K562 (cell line): ENCODE data around the gene GNG7. TPM values are rescaled to one million over a fixed set of nuclear protein-coding genes. Genes with fewer than 3 reads are reported as not detected.

ENCODE experiments used
- BCOR ChIP-seq: fragments of 450-650 bp; IDR thresholded peaks from 2 replicates; pipeline ENCODE4 v1.6.1; 2016
- CBX1 ChIP-seq: sonication (generic); IDR thresholded peaks from 2 replicates; pipeline ENCODE4 v1.6.1; 2016; ENCODE audit warnings: antibody characterized with exemption, low read depth, mild to moderate bottlenecking
- CHD4 ChIP-seq: fragments of 200-600 bp; sonication (generic); IDR thresholded peaks from 3 replicates; pipeline ENCODE4 v1.6.1; 2012; ENCODE audit warnings: low read depth, mild to moderate bottlenecking, mixed read lengths, low read length, inconsistent platforms; ENCODE audit not compliant: insufficient read depth, insufficient replicate concordance, poor library complexity, severe bottlenecking
- DACH1 ChIP-seq: fragments of 450-650 bp; IDR thresholded peaks from 2 replicates; pipeline ENCODE4 v1.6.1; 2018; ENCODE audit not compliant: partially characterized antibody
- E4F1 ChIP-seq: fragments of 250-450 bp; sonication (Bioruptor Pico); IDR thresholded peaks from 2 replicates; pipeline ENCODE4 v1.5.0; 2021; ENCODE audit warnings: mild to moderate bottlenecking, borderline replicate concordance
- POLR2G ChIP-seq: fragments of 200-400 bp; formaldehyde crosslinking; IDR thresholded peaks from 2 replicates; pipeline ENCODE4 v1.6.1; 2017; ENCODE audit warnings: low read depth, mild to moderate bottlenecking, antibody characterized with exemption, low read length, moderate library complexity
- SAP30 ChIP-seq: fragments of 200-600 bp; sonication (generic); IDR thresholded peaks from 2 replicates; pipeline ENCODE4 v1.6.1; 2012; ENCODE audit warnings: borderline replicate concordance, low read depth, mild to moderate bottlenecking, moderate library complexity, low read length, control low read depth, inconsistent platforms; ENCODE audit not compliant: insufficient read depth, poor library complexity, severe bottlenecking
- ZNF354B ChIP-seq: fragments of 250-450 bp; sonication (Bioruptor Pico); IDR thresholded peaks from 2 replicates; pipeline ENCODE4 v1.4.0; 2020
- ZNF431 ChIP-seq: sonication (generic); formaldehyde crosslinking; IDR thresholded peaks from 2 replicates; pipeline ENCODE4 v1.8.0; 2022; ENCODE audit warnings: mild to moderate bottlenecking, missing genetic modification reagents
- polyA plus RNA-seq, 8 experiments: library from polyadenylated mRNA; depleted of rRNA in 4 of 8; stranded (reverse) in 5 of 8; unstranded in 3 of 8; fragments of >200 nt; fragmentation: Nextera tagmentation in 2 of 8; fragmentation: Illumina TruSeq in 1 of 8; extraction: Ambion mirVana in 2 of 8; extraction: Trizol in 1 of 8; gene quantifications; 2 replicates each; pipeline versions ENCODE4 v1.2.1 to v1.2.3, GENCODE V29; 2011 to 2014; ENCODE audit warnings: inconsistent platforms in 1 of 8, missing spikeins in 1 of 8
- total RNA-seq, 7 experiments: library from RNA; depleted of rRNA in 6 of 7; stranded (reverse); fragments of >200 nt in 6 of 7; fragmentation: Illumina TruSeq in 2 of 7; extraction: Trizol in 2 of 7; gene quantifications; 2 replicates each; pipeline versions ENCODE4 v1.2.1 to v1.2.3, GENCODE V29; 2011 to 2021; ENCODE audit warnings: low replicate concordance in 1 of 7
- TF ChIP-seq, protein P1 (sequence below), 2 experiments: fragments of 450-650 bp; IDR thresholded peaks; 2 replicates each; pipeline ENCODE4 v1.6.1; 2016; ENCODE audit warnings: mild to moderate bottlenecking in 2 of 2, borderline replicate concordance in 1 of 2, low read depth in 1 of 2, moderate library complexity in 1 of 2

Gene GNG7
- total and polyA plus RNA-seq, 9 of the 15 experiments (the other 6 are each of a cell fraction or from before 2014, with no cell fraction given), result 0.01 to 0.20 (median 0.06) TPM; not detected in 1

GRCh38 chr19:2475018-2475701 is 227.3 kb downstream of the GNG7 start (continued):
- TF ChIP-seq E4F1 (CRISPR knock-in tag), result no peak
- peak; percentile 6 for TF ChIP-seq DACH1
- TF ChIP-seq, protein P1, sequence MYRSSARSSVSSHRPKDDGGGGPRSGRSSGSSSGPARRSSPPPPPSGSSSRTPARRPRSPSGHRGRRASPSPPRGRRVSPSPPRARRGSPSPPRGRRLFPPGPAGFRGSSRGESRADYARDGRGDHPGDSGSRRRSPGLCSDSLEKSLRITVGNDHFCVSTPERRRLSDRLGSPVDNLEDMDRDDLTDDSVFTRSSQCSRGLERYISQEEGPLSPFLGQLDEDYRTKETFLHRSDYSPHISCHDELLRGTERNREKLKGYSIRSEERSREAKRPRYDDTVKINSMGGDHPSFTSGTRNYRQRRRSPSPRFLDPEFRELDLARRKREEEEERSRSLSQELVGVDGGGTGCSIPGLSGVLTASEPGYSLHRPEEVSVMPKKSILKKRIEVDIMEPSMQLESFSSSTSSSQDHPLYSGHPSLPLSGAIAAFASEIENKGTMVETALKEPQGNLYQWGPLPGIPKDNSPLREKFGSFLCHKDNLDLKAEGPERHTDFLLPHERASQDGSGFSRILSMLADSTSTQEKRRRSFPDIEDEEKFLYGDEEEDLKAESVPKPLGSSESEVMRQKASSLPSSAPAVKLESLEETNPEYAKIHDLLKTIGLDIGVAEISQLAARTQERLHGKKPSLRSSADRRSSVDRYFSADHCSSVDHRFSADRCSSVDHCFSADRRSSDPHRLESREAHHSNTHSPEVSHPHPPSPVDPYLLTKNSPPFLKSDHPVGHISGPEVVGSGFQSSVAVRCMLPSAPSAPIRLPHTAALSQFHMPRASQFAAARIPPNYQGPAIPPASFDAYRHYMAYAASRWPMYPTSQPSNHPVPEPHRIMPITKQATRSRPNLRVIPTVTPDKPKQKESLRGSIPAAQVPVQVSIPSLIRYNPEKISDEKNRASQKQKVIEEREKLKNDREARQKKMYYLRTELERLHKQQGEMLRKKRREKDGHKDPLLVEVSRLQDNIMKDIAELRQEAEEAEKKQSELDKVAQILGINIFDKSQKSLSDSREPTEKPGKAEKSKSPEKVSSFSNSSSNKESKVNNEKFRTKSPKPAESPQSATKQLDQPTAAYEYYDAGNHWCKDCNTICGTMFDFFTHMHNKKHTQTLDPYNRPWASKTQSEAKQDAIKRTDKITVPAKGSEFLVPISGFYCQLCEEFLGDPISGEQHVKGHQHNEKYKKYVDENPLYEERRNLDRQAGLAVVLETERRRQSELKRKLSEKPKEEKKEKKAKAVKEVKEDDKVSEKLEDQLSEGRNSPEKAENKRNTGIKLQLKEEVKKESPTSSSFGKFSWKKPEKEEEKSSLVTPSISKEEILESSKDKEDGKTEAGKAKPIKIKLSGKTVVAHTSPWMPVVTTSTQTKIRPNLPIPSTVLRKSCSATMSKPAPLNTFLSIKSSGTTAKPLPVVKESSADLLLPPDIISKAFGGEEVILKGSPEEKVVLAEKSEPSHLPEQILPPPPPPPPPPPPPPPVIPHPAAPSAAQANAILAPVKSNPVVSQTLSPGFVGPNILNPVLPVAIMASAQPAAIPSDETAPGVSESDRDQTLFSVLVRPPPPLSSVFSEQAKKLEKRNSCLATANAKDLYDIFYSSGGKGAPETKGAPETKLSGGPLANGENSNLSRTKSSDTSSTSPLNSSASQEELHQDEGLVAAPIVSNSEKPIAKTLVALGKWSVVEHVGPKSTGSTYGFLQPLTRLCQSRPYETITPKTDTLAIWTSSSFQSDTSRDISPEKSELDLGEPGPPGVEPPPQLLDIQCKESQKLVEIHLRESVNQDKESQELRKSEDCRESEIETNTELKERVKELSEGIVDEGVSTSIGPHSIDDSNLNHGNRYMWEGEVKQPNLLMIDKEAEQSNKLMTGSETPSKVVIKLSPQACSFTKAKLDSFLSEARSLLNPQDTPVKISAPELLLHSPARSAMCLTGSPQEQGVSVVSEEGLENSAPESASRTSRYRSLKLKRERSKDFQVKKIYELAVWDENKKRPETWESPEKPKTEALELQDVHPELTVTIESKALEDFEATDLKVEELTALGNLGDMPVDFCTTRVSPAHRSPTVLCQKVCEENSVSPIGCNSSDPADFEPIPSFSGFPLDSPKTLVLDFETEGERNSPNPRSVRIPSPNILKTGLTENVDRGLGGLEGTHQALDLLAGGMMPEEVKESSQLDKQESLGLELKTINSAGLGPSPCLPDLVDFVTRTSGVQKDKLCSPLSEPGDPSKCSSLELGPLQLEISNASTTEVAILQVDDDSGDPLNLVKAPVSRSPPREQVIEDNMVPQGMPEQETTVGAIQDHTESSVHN (IDR thresholded peaks at IDR 0.05; ENCODE audit: borderline replicate concordance in 1 of 2, low read depth in 1 of 2), result no peak
- TF ChIP-seq CHD4, result peak; percentile 97
- TF ChIP-seq SAP30, result peak; percentile 53
- TF ChIP-seq BCOR, result peak; percentile 99
- TF ChIP-seq ZNF431 (CRISPR knock-in tag), result peak; percentile 42; the same call in 1 of the 2 replicates
- TF ChIP-seq ZNF354B (CRISPR knock-in tag), result no peak
- TF ChIP-seq POLR2G, result no peak
- 0 out of 2 replicates have a peak, but pooled peaks have one; percentile 81 for TF ChIP-seq CBX1
